Calu3 (cell line): ENCODE results near the gene TNFSF18. TPM values are rescaled to one million over a fixed set of nuclear protein-coding genes. Genes with fewer than 3 reads are reported as not detected.

Source experiments
- BruUV-seq: library from RNA; stranded (reverse); fragments of 400-500 nt; replicated peaks from 2 replicates; lab custom pipeline; 2021; lab: Mats Ljungman, UMichigan
- CTCF ChIA-PET: fragments of 300-600 bp; sonication (Branson Sonifier 250); formaldehyde crosslinking; loops from one replicate; lab custom pipeline; 2022; ENCODE audit warnings: antibody characterized with exemption; lab: Charles Lee
- DNase-seq: peaks from one replicate; pipeline ENCODE4 v3.0.0; 2022
- H3K27ac Mint-ChIP-seq: one replicate; pipeline ENCODE4 v1.8.0; 2022; ENCODE audit warnings: mixed read lengths; ENCODE audit not compliant: unreplicated experiment
- H3K27me3 Mint-ChIP-seq: one replicate; pipeline ENCODE4 v1.8.0; 2022; ENCODE audit warnings: mixed read lengths; ENCODE audit not compliant: unreplicated experiment
- H3K36me3 Mint-ChIP-seq: one replicate; pipeline ENCODE4 v1.8.0; 2022; ENCODE audit warnings: mild to moderate bottlenecking, moderate library complexity, mixed read lengths; ENCODE audit not compliant: insufficient read depth, unreplicated experiment
- H3K4me1 Mint-ChIP-seq: one replicate; pipeline ENCODE4 v1.8.0; 2022; ENCODE audit warnings: mild to moderate bottlenecking, low read depth, mixed read lengths; ENCODE audit not compliant: unreplicated experiment
- H3K4me3 Mint-ChIP-seq: one replicate; pipeline ENCODE4 v1.8.0; 2022; ENCODE audit warnings: mild to moderate bottlenecking, low read depth, moderate library complexity, mixed read lengths; ENCODE audit not compliant: unreplicated experiment
- H3K9me3 Mint-ChIP-seq: one replicate; pipeline ENCODE4 v1.8.0; 2022; ENCODE audit warnings: low read depth, mixed read lengths; ENCODE audit not compliant: unreplicated experiment
- intact Hi-C: fragments of 100-400 bp; cut with micrococcal nuclease; formaldehyde crosslinking; loops from one replicate; pipeline ENCODE4 v1.10.0; 2022; ENCODE audit not compliant: unreplicated experiment
- total RNA-seq: library from RNA; stranded (reverse); gene quantifications from 2 replicates; pipeline ENCODE4 v1.2.3, GENCODE V29; 2022
- TF ChIP-seq, protein P1 (sequence below): fragments of 200-600 bp; IDR thresholded peaks from one replicate; pipeline ENCODE4 v1.8.0; 2022; ENCODE audit warnings: antibody characterized with exemption; ENCODE audit not compliant: unreplicated experiment

Gene TNFSF18
- total RNA-seq, 1 experiment from 2014 or later, result not detected

DNA sequence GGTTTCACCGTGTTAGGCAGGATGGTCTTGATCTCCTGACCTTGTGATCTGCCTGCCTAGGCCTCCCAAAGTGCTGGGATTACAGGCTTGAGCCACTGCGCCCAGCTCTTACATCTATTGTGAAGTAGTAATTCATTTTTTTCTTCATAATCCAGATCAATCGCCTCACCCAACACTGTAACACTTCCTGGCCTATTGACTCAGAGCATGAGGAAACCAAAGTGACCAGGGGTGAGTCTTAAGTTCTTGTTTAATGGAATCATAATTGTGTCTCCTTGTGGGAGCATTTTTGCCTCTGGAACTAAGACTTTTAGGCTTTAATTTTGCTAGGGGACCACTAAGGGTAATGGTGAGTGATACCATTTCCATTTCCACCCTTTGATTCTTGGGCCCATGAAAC, 27.4 kb downstream of the TNFSF18 start:
- intact Hi-C loops, result no loop called here

DNA sequence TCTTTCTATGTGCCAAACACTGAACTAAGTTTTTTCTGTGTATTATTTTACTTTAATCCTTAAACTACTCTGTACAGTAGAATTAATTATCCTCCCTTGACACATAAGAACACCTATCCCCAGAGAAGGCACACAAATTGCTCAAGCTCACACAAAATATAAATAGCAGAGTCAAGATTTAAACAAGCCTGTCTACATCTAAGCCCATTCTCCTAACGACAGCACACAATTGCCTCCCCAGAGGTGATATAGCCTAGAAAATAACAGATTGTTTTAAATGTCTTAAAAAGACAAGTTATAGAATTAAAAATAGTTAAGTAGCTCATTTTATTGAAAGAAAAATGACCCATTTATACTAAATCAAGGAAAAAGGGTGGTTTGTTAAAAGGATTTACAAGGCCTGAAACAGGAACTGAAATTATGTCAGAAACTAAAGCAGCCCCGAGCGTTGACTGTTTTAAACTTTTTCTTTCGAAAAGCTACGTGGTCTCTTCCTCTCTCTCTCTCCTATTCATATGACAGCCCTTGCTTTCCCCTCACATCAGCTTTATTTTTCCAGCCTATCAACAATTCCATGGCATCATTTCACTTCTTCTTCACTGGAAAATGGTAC, 30.5 kb downstream of the TNFSF18 start:
- no TSS peak for BruUV-seq
- H3K27ac Mint-ChIP-seq, result no peak overlapping the region
- no peaks in the 10 kb centered on the region for H3K9me3 Mint-ChIP-seq
- H3K4me3 Mint-ChIP-seq, result no peak overlapping the region
- CTCF ChIA-PET, result no interaction called here
- intact Hi-C loops, result no loop called here
- TF ChIP-seq, protein P1, sequence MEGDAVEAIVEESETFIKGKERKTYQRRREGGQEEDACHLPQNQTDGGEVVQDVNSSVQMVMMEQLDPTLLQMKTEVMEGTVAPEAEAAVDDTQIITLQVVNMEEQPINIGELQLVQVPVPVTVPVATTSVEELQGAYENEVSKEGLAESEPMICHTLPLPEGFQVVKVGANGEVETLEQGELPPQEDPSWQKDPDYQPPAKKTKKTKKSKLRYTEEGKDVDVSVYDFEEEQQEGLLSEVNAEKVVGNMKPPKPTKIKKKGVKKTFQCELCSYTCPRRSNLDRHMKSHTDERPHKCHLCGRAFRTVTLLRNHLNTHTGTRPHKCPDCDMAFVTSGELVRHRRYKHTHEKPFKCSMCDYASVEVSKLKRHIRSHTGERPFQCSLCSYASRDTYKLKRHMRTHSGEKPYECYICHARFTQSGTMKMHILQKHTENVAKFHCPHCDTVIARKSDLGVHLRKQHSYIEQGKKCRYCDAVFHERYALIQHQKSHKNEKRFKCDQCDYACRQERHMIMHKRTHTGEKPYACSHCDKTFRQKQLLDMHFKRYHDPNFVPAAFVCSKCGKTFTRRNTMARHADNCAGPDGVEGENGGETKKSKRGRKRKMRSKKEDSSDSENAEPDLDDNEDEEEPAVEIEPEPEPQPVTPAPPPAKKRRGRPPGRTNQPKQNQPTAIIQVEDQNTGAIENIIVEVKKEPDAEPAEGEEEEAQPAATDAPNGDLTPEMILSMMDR, result no peak
- no peaks in the 10 kb centered on the region for H3K27me3 Mint-ChIP-seq
- no peak for DNase-seq
- no peaks in the 10 kb centered on the region for H3K4me1 Mint-ChIP-seq
- H3K36me3 Mint-ChIP-seq, result no peaks in the 10 kb centered on the region

More for the DNA sequence above, 27.4 kb downstream of the TNFSF18 start:
- CTCF ChIA-PET, result no interaction called here
- H3K36me3 Mint-ChIP-seq, result no peaks in the 10 kb centered on the region
- TF ChIP-seq, protein P1, result no peak
- BruUV-seq, result no TSS peak
- H3K4me3 Mint-ChIP-seq, result no peak overlapping the region
- no peaks in the 10 kb centered on the region for H3K4me1 Mint-ChIP-seq
- no peaks in the 10 kb centered on the region for H3K9me3 Mint-ChIP-seq
- no peak overlapping the region for H3K27ac Mint-ChIP-seq
- DNase-seq, result no peak
- H3K27me3 Mint-ChIP-seq, result no peaks in the 10 kb centered on the region

DNA sequence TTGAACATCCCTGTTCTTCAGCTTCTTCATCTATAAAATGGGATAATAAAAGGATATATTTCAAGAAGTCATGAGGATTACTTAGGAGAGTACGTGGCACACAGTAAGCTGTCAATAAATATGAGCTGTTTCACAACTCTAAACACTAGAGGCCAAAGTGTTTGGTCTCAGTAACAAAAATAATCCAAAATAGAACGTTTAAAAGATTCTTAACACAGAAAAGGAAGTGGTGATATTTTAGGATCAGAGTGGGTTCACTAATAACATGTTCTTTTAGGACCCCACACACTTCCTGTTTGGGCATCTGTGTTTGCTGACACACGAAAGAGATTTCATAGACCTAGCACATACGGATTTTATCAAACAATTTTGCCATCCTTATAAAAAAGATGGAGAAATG, 32.9 kb downstream of the TNFSF18 start:
- H3K9me3 Mint-ChIP-seq, result no peaks in the 10 kb centered on the region
- no peaks in the 10 kb centered on the region for H3K27me3 Mint-ChIP-seq
- TF ChIP-seq, protein P1, result no peak
- no peak overlapping the region for H3K27ac Mint-ChIP-seq
- CTCF ChIA-PET, result no interaction called here
- no peak overlapping the region for H3K4me3 Mint-ChIP-seq
- DNase-seq, result no peak
- H3K4me1 Mint-ChIP-seq, result no peaks in the 10 kb centered on the region
- intact Hi-C loops, result no loop called here
- BruUV-seq, result no TSS peak
- no peaks in the 10 kb centered on the region for H3K36me3 Mint-ChIP-seq

DNA sequence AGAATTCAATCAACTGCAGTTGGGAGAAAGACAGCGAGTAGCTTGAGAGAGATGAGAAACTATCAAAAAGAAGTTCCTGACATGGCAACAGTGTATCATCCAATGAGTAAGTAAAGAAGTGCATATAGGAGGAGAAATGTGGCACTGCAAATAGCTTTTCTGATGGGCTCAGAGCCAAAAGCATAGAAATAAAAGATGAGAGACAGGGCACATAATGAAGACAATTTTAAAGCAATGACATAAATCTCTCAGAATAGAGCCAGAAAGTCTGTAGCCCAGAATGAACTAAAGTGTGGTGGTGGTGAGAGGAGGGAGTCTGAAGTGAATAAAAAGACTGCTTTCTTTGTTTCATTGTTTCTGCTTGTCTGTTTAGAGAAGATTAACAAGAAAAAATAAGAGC, 34.3 kb downstream of the TNFSF18 start:
- no peak for DNase-seq
- BruUV-seq, result no TSS peak
- Mint-ChIP-seq H3K27me3 (no peaks in the 10 kb centered on the region), H3K4me1 (no peaks in the 10 kb centered on the region), H3K4me3 (no peak overlapping the region), H3K9me3 (no peaks in the 10 kb centered on the region), H3K27ac (no peak overlapping the region), H3K36me3 (no peaks in the 10 kb centered on the region)
- intact Hi-C loops, result no loop called here
- TF ChIP-seq, protein P1, result no peak
- CTCF ChIA-PET, result no interaction called here
